Muscle of arm (tissue), 12 donors: ENCODE data around the gene CPXM2. TPM values are rescaled to one million over a fixed set of nuclear protein-coding genes. Genes with fewer than 3 reads are reported as not detected.

Source experiments
- DNase-seq: peaks from one replicate; pipeline ENCODE4 v3.0.0-alpha.2; 2013
- polyA plus RNA-seq, 12 donors: library from polyadenylated mRNA; unstranded; fragments of 120-200 nt; gene quantifications; one replicate each; pipeline ENCODE4 v1.2.1, GENCODE V29; 2013; ENCODE audit not compliant: insufficient read length in 12 of 12

The CPXM2 gene
- polyA plus RNA-seq, 12 donors = 0.36 to 33.8 (median 2.2) TPM; not detected in 2

DNA sequence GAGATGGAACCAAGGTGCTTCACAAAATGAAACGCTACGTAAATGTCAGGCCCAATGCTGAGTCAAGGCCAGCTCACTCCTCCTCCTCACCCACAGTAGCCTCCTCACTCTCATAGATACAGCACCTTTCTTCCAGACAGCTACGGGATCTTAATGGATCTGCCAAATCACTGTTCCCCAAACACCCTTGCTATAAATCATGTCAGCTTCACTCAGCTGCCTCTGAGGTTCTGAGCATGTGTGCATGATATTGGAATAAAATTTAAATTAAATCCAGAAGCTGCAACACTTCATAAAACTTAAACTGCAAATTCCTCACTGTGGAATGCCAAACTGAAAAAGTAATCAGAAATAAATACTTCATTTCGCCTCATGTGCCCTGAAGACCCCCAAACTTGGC lies 14.7 kb upstream of the CPXM2 start:
- no peak for DNase-seq

DNA sequence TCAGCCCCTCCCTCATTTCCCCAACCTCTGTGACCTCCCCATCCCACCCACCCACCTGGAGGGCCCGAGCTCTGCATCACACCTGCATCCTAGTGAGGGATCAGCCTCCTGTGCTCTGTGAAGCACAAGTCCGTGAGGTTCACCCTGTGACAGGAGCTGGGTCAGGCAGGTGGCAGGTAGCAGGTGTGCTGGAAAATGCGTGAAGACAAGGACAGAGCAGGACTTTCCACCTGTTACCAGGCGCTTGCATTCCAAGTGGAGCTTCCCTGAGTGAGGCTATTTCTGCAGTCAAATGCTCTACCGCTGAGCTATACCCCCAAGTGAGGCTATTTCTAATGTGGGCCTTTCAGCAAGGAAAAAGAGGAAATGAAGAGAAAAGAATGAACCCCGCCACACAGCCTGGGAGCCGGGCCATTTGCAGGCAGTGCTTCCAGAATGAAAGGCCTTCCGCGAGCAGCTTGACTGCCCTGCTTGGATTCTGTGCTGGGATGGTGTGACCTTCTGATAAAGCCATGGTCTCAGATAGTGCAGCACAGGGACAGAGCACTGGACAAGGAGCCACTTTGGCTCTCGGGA lies 13.3 kb upstream of the CPXM2 start:
- no peak for DNase-seq

DNA sequence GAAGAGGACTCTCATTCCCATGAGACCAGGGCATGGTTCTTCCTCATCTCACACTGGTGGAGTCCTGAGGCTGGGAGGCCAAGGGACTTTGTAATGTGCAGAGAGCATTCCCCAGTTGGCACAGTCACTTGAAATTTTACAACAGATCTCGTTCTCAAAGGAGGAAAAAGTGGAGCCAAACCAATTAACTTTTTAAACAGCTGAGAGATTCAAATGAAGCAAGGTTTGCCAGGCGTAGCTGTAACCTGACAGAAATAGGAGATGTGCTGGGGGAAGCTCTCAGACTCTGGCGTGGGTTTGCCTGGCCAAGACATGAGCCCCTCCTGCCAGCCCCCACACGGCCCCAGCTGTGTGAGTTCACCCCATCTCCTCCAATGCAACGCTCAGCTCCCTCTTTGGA lies 12.0 kb upstream of the CPXM2 start:
- no peak for DNase-seq

GRCh38 chr10:123901621-123902020 lies 10.0 kb upstream of the CPXM2 start:
- no peak for DNase-seq

DNA sequence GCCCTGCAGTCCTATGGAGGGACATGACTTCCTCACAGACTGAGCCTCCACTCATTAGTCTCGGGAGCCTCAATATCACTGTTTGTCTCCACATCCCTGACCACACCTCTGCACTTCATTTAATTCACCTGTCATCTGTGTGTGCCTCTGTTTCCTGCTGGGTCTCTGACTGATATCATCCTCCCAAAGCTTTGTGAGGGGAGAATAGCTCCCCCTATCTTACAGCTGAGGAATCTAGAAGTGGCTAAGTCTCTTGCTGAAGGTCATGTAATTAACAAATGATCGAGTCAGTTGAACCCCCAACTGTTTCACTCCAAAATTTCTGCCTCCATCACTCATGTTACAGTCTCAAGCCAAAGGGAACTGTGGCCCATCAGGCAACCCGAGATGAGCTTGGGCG lies 5.5 kb upstream of the CPXM2 start:
- no peak for DNase-seq

GRCh38 chr10:123896246-123896927 lies 4.8 kb upstream of the CPXM2 start:
- no peak for DNase-seq

DNA sequence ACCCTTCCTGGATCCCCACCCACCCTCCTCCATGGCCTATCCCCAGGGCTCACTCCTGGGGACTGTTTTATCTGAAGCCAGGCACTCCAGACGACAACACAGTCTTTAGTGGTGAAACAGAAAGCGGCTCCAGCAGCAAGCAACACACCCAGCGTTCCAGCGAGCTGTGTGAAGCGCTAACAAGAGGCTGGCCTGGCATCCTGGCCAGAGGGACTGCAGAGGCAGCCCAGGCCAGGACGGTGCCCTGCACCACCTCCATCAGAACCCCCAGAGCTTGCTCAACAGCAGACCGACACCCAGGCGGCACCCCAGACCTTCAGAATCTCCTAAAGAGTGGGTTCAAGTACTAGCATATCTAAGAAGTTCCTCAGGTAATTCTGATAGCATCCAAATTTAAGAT lies 2.0 kb upstream of the CPXM2 start:
- no peak for DNase-seq

GRCh38 chr10:123890756-123891143 lies 857 bp downstream of the CPXM2 start:
- DNase-seq = no peak

DNA sequence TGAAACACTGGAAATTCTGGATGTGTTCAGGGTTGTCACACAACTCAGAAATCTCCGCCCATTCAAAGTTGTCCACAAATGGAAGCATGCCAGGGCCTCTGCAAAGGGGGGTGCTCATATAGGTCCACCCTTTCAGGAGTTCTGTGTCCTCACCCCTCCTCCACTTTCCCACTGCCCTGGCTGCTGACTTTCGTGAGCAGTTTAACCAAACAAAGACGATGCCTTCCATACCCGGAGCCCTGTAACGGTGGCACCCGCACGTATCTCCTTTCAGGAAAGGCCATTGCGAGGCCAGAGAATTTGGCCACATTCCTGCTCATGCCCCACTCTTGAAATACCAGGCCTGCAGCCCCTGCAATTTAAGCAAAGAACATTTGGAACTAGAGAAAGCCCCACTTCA lies 1.4 kb downstream of the CPXM2 start:
- DNase-seq = no peak

- no peak for DNase-seq
These were observed 1.8 kb downstream of the CPXM2 start for GRCh38 chr10:123889821-123890220.

GRCh38 chr10:123888751-123889150 lies 2.9 kb downstream of the CPXM2 start:
- DNase-seq = no peak

DNA sequence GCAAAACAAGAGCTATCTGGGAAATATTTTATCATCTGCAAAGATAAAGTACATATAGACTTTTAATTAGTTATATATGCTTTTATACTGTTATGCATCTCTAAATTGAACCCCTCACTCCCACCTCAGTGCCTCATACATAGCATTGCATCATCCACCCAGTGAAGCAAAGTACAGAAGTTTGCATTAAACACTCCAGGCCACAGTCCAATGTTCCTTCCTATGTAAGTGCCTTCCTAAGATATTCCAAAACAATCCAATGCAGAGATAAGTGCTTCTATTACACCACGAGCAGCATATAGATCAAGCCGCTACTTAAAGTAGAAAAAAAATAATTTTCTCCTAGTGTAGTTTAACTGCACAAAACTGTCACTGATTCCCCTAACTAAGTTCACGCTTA lies 3.4 kb downstream of the CPXM2 start:
- no peak for DNase-seq

GRCh38 chr10:123886292-123886691 lies 5.3 kb downstream of the CPXM2 start:
- DNase-seq = no peak

DNA sequence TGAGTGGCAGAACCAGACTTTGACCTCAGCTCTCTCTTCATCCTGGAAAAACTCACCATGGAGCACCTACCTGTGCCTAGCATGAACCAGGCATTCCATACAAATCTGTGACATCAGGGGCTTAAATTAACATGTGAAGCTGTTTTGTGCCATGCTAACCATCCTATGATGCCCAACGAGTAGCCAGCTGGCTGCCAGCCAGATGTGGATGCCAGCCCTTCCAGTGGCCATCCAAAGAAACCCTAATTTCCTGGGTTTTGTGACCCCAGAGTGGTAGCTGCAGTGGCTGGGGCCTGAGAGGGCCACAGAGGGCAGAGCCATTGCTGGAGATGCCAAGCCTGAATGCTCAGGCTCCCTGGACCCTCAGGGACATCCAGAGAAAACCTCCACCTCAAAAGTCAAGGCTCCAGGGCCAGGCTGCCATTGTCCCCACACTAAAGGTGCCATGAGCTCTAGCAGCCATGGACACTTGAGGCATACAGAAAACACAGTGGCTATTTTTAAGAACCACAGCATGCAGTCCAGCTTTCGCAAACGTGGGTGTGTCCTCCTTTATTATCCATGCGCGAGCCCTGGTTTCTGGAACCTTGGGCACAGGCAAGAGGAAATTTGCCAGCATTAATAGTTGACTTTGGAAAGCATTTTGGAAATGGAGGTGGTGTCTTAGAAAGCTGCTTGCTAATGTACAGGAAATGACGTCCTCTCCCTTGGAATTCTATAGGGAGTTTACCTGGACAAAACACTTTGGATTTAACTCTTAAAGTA lies 6.0 kb downstream of the CPXM2 start:
- DNase-seq = no peak

- no peak for DNase-seq
These were observed 6.7 kb downstream of the CPXM2 start for GRCh38 chr10:123884907-123885381.

DNA sequence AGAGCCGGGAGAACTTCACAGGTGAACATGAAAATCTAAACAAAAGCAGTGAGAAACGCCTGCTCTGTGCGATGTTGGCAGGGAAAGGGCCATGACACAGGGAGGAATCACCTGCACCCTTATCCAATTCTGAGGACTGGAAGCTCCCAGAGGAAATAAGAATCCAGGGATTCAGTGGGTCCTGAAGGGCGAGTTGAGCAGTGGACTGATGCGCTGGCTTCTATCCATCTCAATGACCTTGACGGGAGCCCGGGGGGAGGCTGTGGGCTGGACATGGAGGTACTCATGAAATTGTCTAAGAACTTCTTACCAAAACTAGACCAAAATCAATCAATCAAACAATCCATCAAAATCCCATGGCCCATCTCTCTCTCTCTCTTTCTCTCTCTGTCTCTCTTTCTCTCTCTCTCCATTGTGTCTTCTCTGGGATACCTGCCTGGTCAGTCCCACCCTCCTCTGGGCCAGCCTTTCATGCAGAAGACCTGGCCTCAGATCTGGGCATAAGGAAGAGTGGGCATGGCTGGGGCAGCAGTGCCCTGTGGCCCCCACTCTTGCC lies 7.2 kb downstream of the CPXM2 start:
- no peak for DNase-seq

DNA sequence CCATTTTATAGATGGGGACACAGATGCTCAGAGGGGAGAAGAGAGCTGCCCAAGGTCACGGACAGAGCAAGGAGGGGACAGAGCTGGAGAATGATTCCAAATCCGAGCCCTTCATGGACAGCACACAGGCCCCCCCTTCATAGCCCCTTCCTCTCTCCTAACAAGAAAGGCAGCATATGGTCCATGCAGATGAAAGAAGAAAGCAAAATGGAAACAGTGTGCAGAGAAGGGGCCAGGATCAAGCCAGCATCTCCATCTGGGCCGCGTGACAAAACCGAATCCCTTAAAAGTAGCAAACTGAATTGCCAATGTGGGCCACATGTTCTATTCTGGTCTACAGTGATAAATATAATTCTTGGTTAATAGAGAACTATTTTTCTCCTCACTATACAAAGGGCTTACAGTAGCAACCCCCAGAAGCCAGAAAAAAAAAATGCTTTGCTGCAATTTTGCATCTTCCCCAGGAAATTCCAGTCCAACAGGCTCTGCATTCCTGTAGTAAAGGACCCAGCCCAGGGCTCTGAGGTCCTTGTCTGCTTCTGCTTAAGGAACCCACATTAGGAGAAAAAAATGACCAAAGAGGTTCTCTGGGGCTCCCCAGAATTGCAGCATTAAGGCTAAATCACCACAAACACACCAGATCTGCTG lies 7.8 kb downstream of the CPXM2 start:
- DNase-seq = no peak

GRCh38 chr10:123882681-123883445 lies 8.7 kb downstream of the CPXM2 start:
- no peak for DNase-seq

GRCh38 chr10:123882177-123882576 lies 9.4 kb downstream of the CPXM2 start:
- DNase-seq = no peak

DNA sequence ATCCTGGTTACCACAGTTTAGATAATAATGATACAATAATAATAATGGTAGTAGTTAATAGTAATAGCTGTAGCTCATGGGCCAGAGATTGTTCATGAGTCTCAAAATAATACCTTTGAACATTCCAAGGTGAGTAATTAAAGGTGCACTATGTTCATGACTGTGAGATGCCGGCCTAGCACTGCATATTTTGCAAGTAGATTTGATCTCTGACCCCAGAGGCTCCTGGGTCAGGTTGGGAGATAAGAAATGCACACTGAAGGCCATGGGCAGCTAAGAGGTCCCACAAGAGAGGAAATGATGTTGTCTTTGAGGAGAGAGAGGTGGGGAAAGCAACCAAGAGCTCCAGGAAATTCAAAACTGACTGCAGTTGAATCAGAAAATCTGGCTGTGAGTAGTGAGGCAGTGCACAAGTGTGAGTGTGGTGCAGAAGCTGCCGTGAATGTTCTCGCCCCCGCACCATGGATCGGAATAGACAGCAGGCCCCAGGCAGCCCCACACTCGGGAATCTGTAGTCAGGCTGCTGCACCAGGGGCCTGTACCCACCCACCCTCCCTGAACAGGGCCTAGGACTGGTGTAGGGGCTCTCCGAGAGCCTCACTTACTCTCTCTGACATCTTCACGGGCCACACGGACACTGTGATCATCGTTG lies 11.9 kb downstream of the CPXM2 start:
- DNase-seq = no peak
